Measurements from ENCODE around the gene AHSA1.

DNA sequence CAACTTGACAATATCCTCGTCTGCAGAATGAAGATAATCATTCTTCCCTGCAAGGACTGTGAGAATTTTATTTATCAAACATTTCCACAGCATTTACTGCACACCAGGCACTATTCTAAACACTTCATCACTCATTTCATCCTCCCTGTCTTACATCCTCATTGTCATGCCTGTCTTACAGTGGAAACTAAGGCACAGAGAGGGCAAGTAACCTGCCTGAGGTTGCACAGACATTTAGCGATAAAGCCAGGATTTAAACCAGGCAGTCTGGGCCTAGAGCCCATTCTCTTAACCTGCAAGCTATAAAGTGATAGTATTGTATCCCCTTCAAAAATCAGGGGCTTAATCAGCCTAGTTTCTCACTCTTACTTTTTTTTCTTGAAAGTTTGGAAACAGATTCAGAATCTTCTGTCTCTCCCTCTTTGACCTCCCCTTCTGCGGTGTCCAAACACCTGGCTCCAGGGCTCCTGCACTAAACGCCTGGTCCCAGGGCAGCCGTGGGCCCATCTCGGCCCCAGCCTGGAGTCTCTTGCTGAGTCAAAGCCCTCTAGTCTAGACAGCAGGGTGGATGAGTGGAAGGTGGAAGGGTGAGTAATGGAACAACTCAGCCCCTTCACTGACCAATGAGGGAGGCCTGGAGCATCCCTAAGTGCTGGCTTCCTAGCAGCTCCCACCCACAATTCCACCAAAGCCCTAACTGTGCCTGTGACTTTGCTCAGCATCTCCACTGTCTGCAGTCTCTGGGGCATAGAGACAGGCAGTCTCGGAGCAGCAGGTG, 28.2 kb downstream of the AHSA1 start:
- TF ChIP-seq, protein P1, sequence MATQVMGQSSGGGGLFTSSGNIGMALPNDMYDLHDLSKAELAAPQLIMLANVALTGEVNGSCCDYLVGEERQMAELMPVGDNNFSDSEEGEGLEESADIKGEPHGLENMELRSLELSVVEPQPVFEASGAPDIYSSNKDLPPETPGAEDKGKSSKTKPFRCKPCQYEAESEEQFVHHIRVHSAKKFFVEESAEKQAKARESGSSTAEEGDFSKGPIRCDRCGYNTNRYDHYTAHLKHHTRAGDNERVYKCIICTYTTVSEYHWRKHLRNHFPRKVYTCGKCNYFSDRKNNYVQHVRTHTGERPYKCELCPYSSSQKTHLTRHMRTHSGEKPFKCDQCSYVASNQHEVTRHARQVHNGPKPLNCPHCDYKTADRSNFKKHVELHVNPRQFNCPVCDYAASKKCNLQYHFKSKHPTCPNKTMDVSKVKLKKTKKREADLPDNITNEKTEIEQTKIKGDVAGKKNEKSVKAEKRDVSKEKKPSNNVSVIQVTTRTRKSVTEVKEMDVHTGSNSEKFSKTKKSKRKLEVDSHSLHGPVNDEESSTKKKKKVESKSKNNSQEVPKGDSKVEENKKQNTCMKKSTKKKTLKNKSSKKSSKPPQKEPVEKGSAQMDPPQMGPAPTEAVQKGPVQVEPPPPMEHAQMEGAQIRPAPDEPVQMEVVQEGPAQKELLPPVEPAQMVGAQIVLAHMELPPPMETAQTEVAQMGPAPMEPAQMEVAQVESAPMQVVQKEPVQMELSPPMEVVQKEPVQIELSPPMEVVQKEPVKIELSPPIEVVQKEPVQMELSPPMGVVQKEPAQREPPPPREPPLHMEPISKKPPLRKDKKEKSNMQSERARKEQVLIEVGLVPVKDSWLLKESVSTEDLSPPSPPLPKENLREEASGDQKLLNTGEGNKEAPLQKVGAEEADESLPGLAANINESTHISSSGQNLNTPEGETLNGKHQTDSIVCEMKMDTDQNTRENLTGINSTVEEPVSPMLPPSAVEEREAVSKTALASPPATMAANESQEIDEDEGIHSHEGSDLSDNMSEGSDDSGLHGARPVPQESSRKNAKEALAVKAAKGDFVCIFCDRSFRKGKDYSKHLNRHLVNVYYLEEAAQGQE (IDR thresholded peaks at IDR 0.05; ENCODE audit: insufficient read depth in 1 of 2, low read depth in 2 of 2, low read length in 2 of 2): no peak
- TF ChIP-seq POLR2AphosphoS5 (IDR thresholded peaks at IDR 0.05; ENCODE audit: low read depth, low read length): no peak
